ENCODE results near the gene RANBP10.

Gene RANBP10

GRCh38 chr16:67734731-67735201, 71.6 kb downstream of the RANBP10 start:
- no peak for DNase-seq

- DNase-seq, result no peak
Observed at GRCh38 chr16:67733734-67734470, 72.5 kb downstream of the RANBP10 start.

GRCh38 chr16:67731753-67732095, 74.6 kb downstream of the RANBP10 start:
- no peak for DNase-seq

- DNase-seq, result no peak
Observed at GRCh38 chr16:67731071-67731752, 75.1 kb downstream of the RANBP10 start.

GRCh38 chr16:67730326-67730725, 76.0 kb downstream of the RANBP10 start:
- DNase-seq, result no peak

GRCh38 chr16:67729636-67730248, 76.6 kb downstream of the RANBP10 start:
- DNase-seq, result no peak

GRCh38 chr16:67727521-67728485, 78.6 kb downstream of the RANBP10 start:
- DNase-seq, result no peak

- DNase-seq, result no peak
Observed at GRCh38 chr16:67726106-67727034, 80.0 kb downstream of the RANBP10 start.

GRCh38 chr16:67723911-67724305, 82.5 kb downstream of the RANBP10 start:
- no peak for DNase-seq

- no peak for DNase-seq
Observed at GRCh38 chr16:67723151-67723910, 83.0 kb downstream of the RANBP10 start.

- no peak for DNase-seq
Observed at GRCh38 chr16:67720236-67720635, 86.1 kb downstream of the RANBP10 start.

GRCh38 chr16:67719778-67720144, 86.6 kb downstream of the RANBP10 start:
- DNase-seq, result peak; percentile 11

- DNase-seq, result peak; percentile 99
Observed at GRCh38 chr16:67719048-67719777, 87.1 kb downstream of the RANBP10 start, which contains the start of gene GFOD2. Gene GFOD2, minus strand, starts transcription at chr16:67719316. Its CDS starts 33,601 bp downstream, at chr16:67685715.

- DNase-seq, result peak; percentile 2
Observed at GRCh38 chr16:67718668-67719047, 87.7 kb downstream of the RANBP10 start.

- no peak for DNase-seq
Observed at GRCh38 chr16:67716097-67716496, 90.3 kb downstream of the RANBP10 start.

GRCh38 chr16:67714522-67714921, 91.8 kb downstream of the RANBP10 start:
- DNase-seq, result no peak

- DNase-seq, result no peak
Observed at GRCh38 chr16:67713647-67714273, 92.6 kb downstream of the RANBP10 start.

- DNase-seq, result no peak
Observed at GRCh38 chr16:67710607-67711006, 95.8 kb downstream of the RANBP10 start.

GRCh38 chr16:67709050-67709449, 97.3 kb downstream of the RANBP10 start:
- DNase-seq, result no peak

GRCh38 chr16:67708368-67708771, 98.0 kb downstream of the RANBP10 start:
- no peak for DNase-seq
